GM12875 (cell line): Measurements from ENCODE around the gene NCKAP5L.
"Not testable (repeated sequence)": the region's sequence is repeated elsewhere in the genome, so short reads cannot be mapped to it uniquely, and the experiment has no call there.

ENCODE experiments used
- H3K4me3 ChIP-seq: one replicate; pipeline ENCODE4 v1.5.1; 2011; ENCODE audit warnings: low read depth, low read length, control low read depth
- TF ChIP-seq, protein P1 (sequence below): IDR thresholded peaks from 2 replicates; pipeline ENCODE4 v1.5.1; 2011; ENCODE audit warnings: low read depth, mild to moderate bottlenecking, control low read depth, inconsistent platforms, low read length, moderate library complexity, borderline replicate concordance; ENCODE audit not compliant: insufficient read depth

The NCKAP5L gene

DNA sequence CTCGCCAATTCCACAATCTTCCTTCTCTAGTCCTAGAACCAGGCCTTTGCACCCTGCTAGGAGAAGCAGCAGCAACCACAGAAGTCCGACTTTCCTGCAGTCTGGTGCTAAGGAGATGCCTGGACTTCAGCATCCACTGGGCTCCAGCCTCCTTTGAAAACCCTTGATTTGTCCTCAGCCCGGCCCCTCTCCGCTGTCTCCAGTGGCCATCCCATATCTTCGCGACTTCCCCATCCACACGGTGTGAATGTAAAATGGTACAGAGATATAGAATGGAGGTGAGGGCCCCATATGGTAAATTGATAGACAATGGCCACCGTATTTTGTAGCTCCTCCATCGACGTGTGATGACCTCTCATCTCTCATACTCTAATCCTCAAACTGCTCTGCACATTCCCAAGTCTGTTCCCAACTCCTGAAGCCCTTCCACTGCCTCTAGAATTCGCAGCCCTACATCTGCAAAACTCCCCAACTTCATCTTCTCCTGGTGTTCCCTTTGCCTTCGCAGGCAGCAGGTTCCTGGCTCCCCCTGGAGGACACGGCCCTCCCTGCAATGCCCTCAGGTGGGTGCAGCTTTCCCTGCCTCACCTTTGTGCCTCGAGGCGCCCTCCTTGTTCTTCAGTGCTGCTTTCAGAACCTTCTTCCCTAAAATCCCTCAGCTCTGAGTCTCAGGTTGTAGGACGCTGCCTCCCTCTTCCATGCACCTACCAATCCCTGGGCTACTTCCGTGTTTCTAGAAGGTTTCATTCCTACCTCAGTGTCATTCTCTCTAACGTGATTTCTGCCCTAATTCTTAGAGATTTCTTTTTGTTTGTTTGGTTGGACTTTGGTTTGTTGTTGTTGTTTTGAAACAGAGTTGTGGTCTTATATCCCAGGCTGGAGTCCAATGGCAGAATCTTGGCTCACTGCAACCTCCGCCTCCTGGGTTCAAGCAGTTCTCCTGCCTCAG is 50.1 kb downstream of the NCKAP5L start:
- no peak overlapping the region for H3K4me3 ChIP-seq
- TF ChIP-seq, protein P1, sequence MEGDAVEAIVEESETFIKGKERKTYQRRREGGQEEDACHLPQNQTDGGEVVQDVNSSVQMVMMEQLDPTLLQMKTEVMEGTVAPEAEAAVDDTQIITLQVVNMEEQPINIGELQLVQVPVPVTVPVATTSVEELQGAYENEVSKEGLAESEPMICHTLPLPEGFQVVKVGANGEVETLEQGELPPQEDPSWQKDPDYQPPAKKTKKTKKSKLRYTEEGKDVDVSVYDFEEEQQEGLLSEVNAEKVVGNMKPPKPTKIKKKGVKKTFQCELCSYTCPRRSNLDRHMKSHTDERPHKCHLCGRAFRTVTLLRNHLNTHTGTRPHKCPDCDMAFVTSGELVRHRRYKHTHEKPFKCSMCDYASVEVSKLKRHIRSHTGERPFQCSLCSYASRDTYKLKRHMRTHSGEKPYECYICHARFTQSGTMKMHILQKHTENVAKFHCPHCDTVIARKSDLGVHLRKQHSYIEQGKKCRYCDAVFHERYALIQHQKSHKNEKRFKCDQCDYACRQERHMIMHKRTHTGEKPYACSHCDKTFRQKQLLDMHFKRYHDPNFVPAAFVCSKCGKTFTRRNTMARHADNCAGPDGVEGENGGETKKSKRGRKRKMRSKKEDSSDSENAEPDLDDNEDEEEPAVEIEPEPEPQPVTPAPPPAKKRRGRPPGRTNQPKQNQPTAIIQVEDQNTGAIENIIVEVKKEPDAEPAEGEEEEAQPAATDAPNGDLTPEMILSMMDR: peak; percentile 99

DNA sequence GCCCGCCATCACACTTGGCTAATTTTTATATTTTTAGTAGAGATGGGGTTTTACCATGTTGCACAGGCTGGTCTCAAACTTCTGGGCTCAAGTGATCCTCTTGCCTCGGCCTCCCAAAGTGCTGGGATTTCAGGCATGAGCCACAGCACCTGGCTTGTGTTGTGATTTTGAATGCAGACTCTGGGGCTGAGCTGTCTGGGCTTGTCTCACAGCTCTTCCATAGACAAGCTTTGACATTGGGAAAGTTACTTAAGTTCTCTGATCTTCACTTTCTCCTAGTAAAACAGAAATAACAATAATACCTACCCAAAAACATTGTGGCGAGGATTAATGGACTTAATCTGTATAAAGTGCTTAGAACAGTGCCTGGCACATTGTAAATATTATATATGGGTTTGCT is 50.9 kb downstream of the NCKAP5L start:
- TF ChIP-seq, protein P1: no peak
- H3K4me3 ChIP-seq: no peak overlapping the region

DNA sequence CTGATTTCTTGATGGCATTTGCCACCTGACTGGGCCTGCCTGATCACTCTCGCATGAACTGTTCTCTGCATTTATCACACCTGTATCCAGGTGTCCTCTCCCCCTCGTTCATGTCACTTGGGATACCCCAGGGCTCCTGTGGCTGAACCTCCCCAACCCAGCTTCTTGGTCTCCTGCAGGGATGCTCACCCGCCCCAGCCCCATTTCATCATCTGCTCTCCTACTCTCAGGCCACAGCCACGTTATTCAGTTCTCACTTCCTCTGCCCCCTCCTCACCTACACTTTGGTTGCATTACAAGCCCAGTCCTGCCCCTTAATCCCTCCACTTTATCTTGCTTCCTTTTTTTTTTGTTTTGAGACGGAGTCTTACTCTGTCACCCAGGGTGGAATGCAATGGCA is 51.4 kb downstream of the NCKAP5L start:
- TF ChIP-seq, protein P1: no peak
- no peak overlapping the region for H3K4me3 ChIP-seq

DNA sequence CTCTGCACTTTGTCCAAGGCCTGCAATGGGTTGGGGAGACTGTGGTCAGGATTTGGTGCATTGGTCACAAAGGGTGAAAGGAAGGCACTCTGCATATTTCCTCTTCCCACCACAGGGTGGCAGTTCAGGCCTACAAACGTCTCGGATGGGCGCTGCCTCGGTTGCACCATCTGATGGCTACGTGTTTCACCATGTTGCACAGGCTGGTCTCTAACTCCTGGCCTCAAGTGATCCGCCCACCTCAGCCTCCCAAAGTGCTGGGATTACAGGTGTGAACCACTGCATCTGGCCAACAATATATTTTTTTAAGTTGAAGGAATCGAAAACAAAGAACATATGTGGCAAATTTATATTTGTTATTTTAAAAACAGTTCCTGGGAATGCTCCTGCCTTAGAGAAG is 51.8 kb downstream of the NCKAP5L start:
- no peak overlapping the region for H3K4me3 ChIP-seq
- TF ChIP-seq, protein P1: peak; percentile 79

DNA sequence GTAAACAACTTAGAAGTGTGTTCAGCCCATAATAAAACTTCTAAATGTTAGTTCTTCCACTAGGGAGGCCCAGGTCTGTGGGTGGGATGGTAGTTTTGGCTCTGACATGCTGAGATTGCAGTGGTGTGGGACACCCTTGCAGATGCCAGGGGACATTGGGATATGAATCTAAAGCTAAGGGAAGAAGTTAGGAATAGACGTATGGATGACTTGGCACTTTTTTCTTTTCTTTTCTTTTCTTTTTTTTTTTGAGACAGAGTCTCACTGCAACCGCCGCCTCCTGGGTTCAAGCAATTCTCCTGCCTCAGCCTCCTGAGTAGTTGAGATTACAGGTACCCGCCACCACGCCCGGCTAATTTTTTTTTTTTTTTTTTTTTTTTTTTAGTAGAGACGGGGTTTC is 55.1 kb downstream of the NCKAP5L start:
- H3K4me3 ChIP-seq: not testable (repeated sequence)

DNA sequence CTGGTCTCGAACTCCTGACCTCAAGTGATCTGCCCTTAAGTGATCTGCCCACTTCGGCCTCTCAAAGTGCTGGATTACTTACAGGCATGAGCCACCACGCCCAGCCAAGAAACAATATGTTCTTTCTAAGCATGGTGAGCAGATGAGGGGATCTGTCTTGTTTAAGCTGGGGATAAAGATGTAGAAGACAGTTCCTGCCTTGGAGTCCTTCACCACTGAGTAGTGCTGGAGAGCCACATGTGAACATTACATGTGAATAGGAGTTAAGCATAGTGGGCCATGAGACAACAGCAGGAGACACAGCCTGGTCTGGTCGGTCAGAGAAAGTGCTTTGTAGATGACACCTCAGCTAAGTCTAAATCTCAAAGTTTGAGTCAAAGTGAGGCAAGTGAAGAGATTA is 60.9 kb downstream of the NCKAP5L start:
- no peak overlapping the region for H3K4me3 ChIP-seq
- TF ChIP-seq, protein P1: no peak

DNA sequence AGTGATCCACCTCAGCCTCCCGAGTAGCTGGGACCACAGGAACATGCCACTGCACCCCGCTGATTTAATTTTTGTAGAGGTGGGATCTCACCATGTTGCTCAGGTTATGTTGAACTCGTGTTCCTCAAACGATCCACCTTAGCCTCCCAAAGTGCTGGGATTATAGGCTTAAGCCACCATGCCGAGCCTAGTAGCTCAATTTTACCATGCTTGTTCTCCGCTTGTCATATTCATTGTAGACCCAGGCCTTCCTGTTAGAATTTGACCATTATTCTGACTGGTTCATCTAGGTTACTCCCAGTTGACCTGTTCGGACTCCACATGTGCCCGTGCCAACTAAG is 62.1 kb downstream of the NCKAP5L start:
- no peak overlapping the region for H3K4me3 ChIP-seq
- TF ChIP-seq, protein P1: no peak
